HCT116 (cell line): ENCODE measurements around the gene DENND5A. TPM values are rescaled to one million over a fixed set of nuclear protein-coding genes. Genes with fewer than 3 reads are reported as not detected.

Experiments used
- ATAC-seq: fragments of 200-7000 bp; cut with Tn5 transposase; 2 replicates; pipeline ENCODE4 v1.9.1; 2020; ENCODE audit warnings: mild to moderate bottlenecking, moderate library complexity
- BruUV-seq: library from RNA; stranded (reverse); fragments of 400-500 nt; replicated peaks from 2 replicates; lab custom pipeline; 2021; lab: Mats Ljungman, UMichigan
- CTCF ChIA-PET: fragments of 300-600 bp; sonication (Branson Sonifier 250); formaldehyde crosslinking; loops from one replicate; lab custom pipeline; 2021; ENCODE audit warnings: antibody characterized with exemption; lab: Charles Lee
- POLR2A ChIA-PET: fragments of 300-600, 350-600 bp; sonication (Branson Sonifier 250); formaldehyde crosslinking; loops from one replicate; lab custom pipeline; 2021; ENCODE audit warnings: antibody characterized with exemption; lab: Charles Lee
- RAD21 ChIA-PET, 2 experiments: fragments of 300-600 bp; sonication (Branson Sonifier 250); formaldehyde crosslinking; loops; one replicate each; lab custom pipeline; 2023; ENCODE audit warnings: low total read pairs in 2 of 2; ENCODE audit not compliant: uncharacterized antibody in 2 of 2, unreplicated experiment in 2 of 2, low non-redundant PET in 1 of 2; lab: Charles Lee
- DNase-seq: peaks from one replicate; pipeline ENCODE4 v3.0.0-alpha.2; 2010; ENCODE audit warnings: low read depth, low spot score
- H2AFZ ChIP-seq: fragments of 200-600 bp; shearing (Covaris generic), sonication (generic); 2 replicates; pipeline ENCODE4 v1.6.1; 2017; ENCODE audit warnings: low read depth, mixed run types, mixed read lengths, antibody characterized with exemption, low read length; ENCODE audit not compliant: poor library complexity, severe bottlenecking
- H3K27ac ChIP-seq: 2 replicates; pipeline ENCODE4 v1.5.1; 2012; ENCODE audit warnings: low read depth, low read length
- H3K27me3 ChIP-seq: fragments of 200-600 bp; sonication (generic); 2 replicates; pipeline ENCODE4 v1.6.1; 2016; ENCODE audit warnings: mixed run types, low read length, mixed read lengths; ENCODE audit not compliant: insufficient read depth
- H3K36me3 ChIP-seq, 2 experiments: fragments of 200-500 bp in 1 of 2; fragments of 200-600 bp in 1 of 2; sonication (Bioruptor generic) in 1 of 2; sonication (generic) in 1 of 2; 2 replicates each; pipeline versions ENCODE4 v1.5.1 to v1.6.1; 2014 to 2016; ENCODE audit warnings: low read length in 2 of 2, inconsistent platforms in 1 of 2, mixed read lengths in 1 of 2, mixed run types in 1 of 2; ENCODE audit not compliant: insufficient read depth in 2 of 2, control insufficient read depth in 1 of 2
- H3K4me1 ChIP-seq, 2 experiments: fragments of 200-600 bp in 1 of 2; sonication (generic) in 1 of 2; 2 replicates each; pipeline versions ENCODE4 v1.5.1 to v1.6.1; 2012 to 2017; ENCODE audit warnings: low read length in 2 of 2, inconsistent platforms in 1 of 2, mild to moderate bottlenecking in 1 of 2, mixed read lengths in 1 of 2, mixed run types in 1 of 2, moderate library complexity in 1 of 2; ENCODE audit not compliant: insufficient read depth in 2 of 2, control insufficient read depth in 1 of 2
- H3K4me2 ChIP-seq: fragments of 200-600 bp; sonication (generic); 2 replicates; pipeline ENCODE4 v1.6.1; 2017; ENCODE audit warnings: mixed run types, low read length, mixed read lengths
- H3K4me3 ChIP-seq, 2 experiments: fragments of 200-600 bp in 1 of 2; sonication (generic) in 1 of 2; replicated peaks in 1 of 2; 2 replicates each; pipeline ENCODE4 v1.5.1; 2011 to 2016; ENCODE audit warnings: low read length in 2 of 2, control low read depth in 1 of 2, low read depth in 1 of 2, mild to moderate bottlenecking in 1 of 2, mixed read lengths in 1 of 2, mixed run types in 1 of 2
- H3K79me2 ChIP-seq: fragments of 200-600 bp; sonication (generic); 2 replicates; pipeline ENCODE4 v1.6.1; 2017; ENCODE audit warnings: mild to moderate bottlenecking, mixed run types, low read length, moderate library complexity, mixed read lengths; ENCODE audit not compliant: insufficient read depth
- H3K9ac ChIP-seq: fragments of 200-600 bp; sonication (generic); 2 replicates; pipeline ENCODE4 v1.6.1; 2016; ENCODE audit warnings: low read length, mixed read lengths
- H3K9me2 ChIP-seq: fragments of 200-600 bp; sonication (generic), shearing (Covaris generic); 2 replicates; pipeline ENCODE4 v1.6.1; 2017; ENCODE audit warnings: mixed run types, mild to moderate bottlenecking, moderate library complexity; ENCODE audit not compliant: insufficient read depth
- H3K9me3 ChIP-seq, 2 experiments: fragments of 200-500 bp in 1 of 2; fragments of 200-600 bp in 1 of 2; sonication (Bioruptor generic) in 1 of 2; sonication (generic) in 1 of 2; 2 replicates each; pipeline ENCODE4 v1.6.1; 2014 to 2017; ENCODE audit warnings: low read length in 2 of 2, mixed read lengths in 2 of 2, inconsistent platforms in 1 of 2, low read depth in 1 of 2, mild to moderate bottlenecking in 1 of 2, mixed run types in 1 of 2, moderate library complexity in 1 of 2; ENCODE audit not compliant: control insufficient read depth in 1 of 2, insufficient read depth in 1 of 2
- H4K20me1 ChIP-seq: fragments of 200-600 bp; sonication (generic), shearing (Covaris generic); 2 replicates; pipeline ENCODE4 v1.6.1; 2017; ENCODE audit warnings: mixed run types, mild to moderate bottlenecking, moderate library complexity; ENCODE audit not compliant: insufficient read depth
- ATF3 ChIP-seq: IDR thresholded peaks from 2 replicates; pipeline ENCODE4 v1.6.1; 2012
- CBX3 ChIP-seq: IDR thresholded peaks from 2 replicates; pipeline ENCODE4 v1.6.1; 2012; ENCODE audit warnings: low read depth
- CEBPB ChIP-seq: IDR thresholded peaks from 2 replicates; pipeline ENCODE4 v1.6.1; 2012; ENCODE audit warnings: low read depth
- CTCF ChIP-seq, 3 experiments: fragments of 200-600 bp in 1 of 3; sonication (generic) in 1 of 3; IDR thresholded peaks in 2 of 3; conservative IDR thresholded peaks in 1 of 3; 2 replicates each; pipeline ENCODE4 v1.5.1; 2012 to 2017; ENCODE audit warnings: low read depth in 2 of 3, low read length in 2 of 3, antibody characterized with exemption in 1 of 3, borderline replicate concordance in 1 of 3, control low read depth in 1 of 3, mild to moderate bottlenecking in 1 of 3, mixed read lengths in 1 of 3, mixed run types in 1 of 3, moderate library complexity in 1 of 3; ENCODE audit not compliant: insufficient read depth in 1 of 3
- ELF1 ChIP-seq: IDR thresholded peaks from 2 replicates; pipeline ENCODE4 v1.6.1; 2012; ENCODE audit warnings: low read depth, borderline replicate concordance
- EZH2 ChIP-seq: fragments of 200-600 bp; sonication (generic); IDR thresholded peaks from 2 replicates; pipeline ENCODE4 v1.6.1; 2017; ENCODE audit warnings: antibody characterized with exemption, mixed run types
- EZH2phosphoT487 ChIP-seq: fragments of 200-600 bp; IDR thresholded peaks from 2 replicates; pipeline ENCODE4 v1.6.1; 2018; ENCODE audit warnings: antibody characterized with exemption, borderline replicate concordance
- MAX ChIP-seq: IDR thresholded peaks from 2 replicates; pipeline ENCODE4 v1.6.1; 2012
- POLR2A ChIP-seq: IDR thresholded peaks from 2 replicates; pipeline ENCODE4 v1.7.0; 2011; ENCODE audit warnings: borderline replicate concordance; ENCODE audit not compliant: insufficient read depth, insufficient read length; ENCODE audit errors: extremely low read depth
- SIN3A ChIP-seq: IDR thresholded peaks from 2 replicates; pipeline ENCODE4 v1.6.1; 2012; ENCODE audit warnings: low read depth
- SP1 ChIP-seq: IDR thresholded peaks from 2 replicates; pipeline ENCODE4 v1.6.1; 2012; ENCODE audit warnings: low read depth
- SRF ChIP-seq: IDR thresholded peaks from 2 replicates; pipeline ENCODE4 v1.6.1; 2012; ENCODE audit warnings: low read depth
- TCF7L2 ChIP-seq: IDR thresholded peaks from 2 replicates; pipeline ENCODE4 v1.7.0; 2011; ENCODE audit warnings: borderline replicate concordance, inconsistent platforms; ENCODE audit not compliant: insufficient read depth, insufficient read length; ENCODE audit errors: extremely low read depth
- YY1 ChIP-seq: IDR thresholded peaks from 2 replicates; pipeline ENCODE4 v1.6.1; 2011; ENCODE audit warnings: low read length, low read depth, moderate library complexity, mild to moderate bottlenecking; ENCODE audit not compliant: insufficient replicate concordance; ENCODE audit errors: extremely low read depth
- ZBTB33 ChIP-seq: IDR thresholded peaks from 2 replicates; pipeline ENCODE4 v1.6.1; 2011; ENCODE audit warnings: mild to moderate bottlenecking, low read length, moderate library complexity; ENCODE audit not compliant: insufficient replicate concordance; ENCODE audit errors: extremely low read depth
- ZFX ChIP-seq: fragments of 450-650 bp; IDR thresholded peaks from 2 replicates; pipeline ENCODE4 v1.6.1; 2017
- intact Hi-C: fragments of 100-400 bp; cut with micrococcal nuclease; formaldehyde crosslinking; loops from 2 replicates; pipeline ENCODE4 v1.10.0; 2022
- total RNA-seq: library from RNA; stranded (reverse); gene quantifications from one replicate; pipeline ENCODE4 v1.2.1, GENCODE V29; 2021; ENCODE audit not compliant: unreplicated experiment

The DENND5A gene
- total RNA-seq, 1 experiment from 2014 or later = 48.6 TPM

GRCh38 chr11:9148035-9148434, 117.1 kb downstream of the DENND5A start:
- Histone ChIP-seq H4K20me1 (no peaks in the 10 kb centered on the region), H3K9me2 (no peaks in the 10 kb centered on the region), H2AFZ (no peak overlapping the region), H3K4me3 (no peak overlapping the region), H3K27me3 (no peaks in the 10 kb centered on the region), H3K9me3 (no peaks in the 10 kb centered on the region), H3K4me1 (no peaks in the 10 kb centered on the region), H3K27ac (no peak overlapping the region), H3K79me2 (no peaks in the 10 kb centered on the region), H3K36me3 (peaks cover 22 to 30% of the 10 kb centered on the region in 2 experiments; a peak in 2 of 4 replicates), H3K9ac (no peak overlapping the region), H3K4me2 (no peak overlapping the region)
- TF ChIP-seq ELF1 (no peak), CTCF (IDR thresholded peaks at IDR 0.05 in 2 of 3, conservative IDR thresholded peaks at IDR 0.05 in 1 of 3; ENCODE audit: borderline replicate concordance in 1 of 3, insufficient read depth in 1 of 3, low read depth in 2 of 3, low read length in 2 of 3) (no peak), EZH2 (no peak), YY1 (no peak), ATF3 (no peak), TCF7L2 (no peak)
- POLR2A ChIA-PET = no interaction called here
- RAD21 ChIA-PET = no interaction called here
- no peak for ATAC-seq
- DNase-seq = no peak
- no TSS peak for BruUV-seq
- CTCF ChIA-PET = interaction anchor here (3.3 kb wide), 1 partner anchor 10 kb away, joined by 9 read pairs; no protein-coding TSS in a partner anchor
- intact Hi-C loops = no loop called here

- Histone ChIP-seq H3K27me3 (no peaks in the 10 kb centered on the region), H3K4me3 (no peak overlapping the region), H3K36me3 (peaks cover 20 to 30% of the 10 kb centered on the region in 2 experiments; a peak in 3 of 4 replicates), H4K20me1 (no peaks in the 10 kb centered on the region), H2AFZ (no peak overlapping the region), H3K9me3 (no peaks in the 10 kb centered on the region), H3K9ac (no peak overlapping the region), H3K79me2 (no peaks in the 10 kb centered on the region), H3K27ac (no peak overlapping the region), H3K4me2 (no peak overlapping the region), H3K4me1 (no peaks in the 10 kb centered on the region), H3K9me2 (no peaks in the 10 kb centered on the region)
- DNase-seq = no peak
- POLR2A ChIA-PET = no interaction called here
- no TSS peak for BruUV-seq
- intact Hi-C loops = no loop called here
- no peak for ATAC-seq
- RAD21 ChIA-PET = no interaction called here
- CTCF ChIA-PET = interaction anchor here (3.3 kb wide), 1 partner anchor 8 kb away, joined by 9 read pairs; no protein-coding TSS in a partner anchor
- no peak for TF ChIP-seq POLR2A
- no peak for TF ChIP-seq CBX3
- no peak for TF ChIP-seq EZH2
- TF ChIP-seq ELF1 = no peak
- no peak for TF ChIP-seq ZBTB33
- no peak for TF ChIP-seq EZH2phosphoT487
- no peak for TF ChIP-seq SP1
- no peak for TF ChIP-seq SIN3A
- TF ChIP-seq ZFX = no peak
- no peak for TF ChIP-seq SRF
- no peak for TF ChIP-seq CEBPB
- TF ChIP-seq MAX = no peak
Measured at GRCh38 chr11:9146477-9146876, 118.7 kb downstream of the DENND5A start.
